ENCODE results near the gene UBE2J2.

The UBE2J2 gene

DNA sequence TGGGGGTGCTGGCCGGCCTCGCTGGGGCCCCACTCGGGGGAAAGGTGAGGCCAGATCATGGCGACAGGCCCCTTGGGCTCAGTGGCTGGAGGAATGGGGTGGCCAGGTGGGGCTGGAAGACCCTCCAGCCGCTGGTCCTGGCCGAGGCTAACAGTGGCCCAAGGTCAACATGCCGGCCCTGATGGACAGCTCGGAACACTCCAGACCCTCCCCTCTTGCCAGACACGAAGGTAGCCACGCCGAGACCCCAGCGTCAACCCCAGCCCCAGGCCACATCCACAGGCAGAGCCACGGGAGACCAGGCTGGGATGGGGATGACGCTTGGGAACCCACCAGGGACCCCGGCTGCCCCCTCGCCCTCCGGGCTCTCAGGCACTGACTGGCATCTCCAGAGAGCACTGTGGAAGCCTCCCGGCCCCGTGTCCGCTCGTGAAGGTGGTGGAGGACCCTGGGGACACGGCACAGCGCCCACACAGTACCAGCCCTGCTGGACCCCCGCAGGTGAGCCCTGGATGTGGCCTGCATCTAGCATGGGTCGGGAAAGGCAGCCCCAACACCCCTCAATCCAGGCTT lies 26.2 kb downstream of the UBE2J2 start:
- TF ChIP-seq, protein P1, sequence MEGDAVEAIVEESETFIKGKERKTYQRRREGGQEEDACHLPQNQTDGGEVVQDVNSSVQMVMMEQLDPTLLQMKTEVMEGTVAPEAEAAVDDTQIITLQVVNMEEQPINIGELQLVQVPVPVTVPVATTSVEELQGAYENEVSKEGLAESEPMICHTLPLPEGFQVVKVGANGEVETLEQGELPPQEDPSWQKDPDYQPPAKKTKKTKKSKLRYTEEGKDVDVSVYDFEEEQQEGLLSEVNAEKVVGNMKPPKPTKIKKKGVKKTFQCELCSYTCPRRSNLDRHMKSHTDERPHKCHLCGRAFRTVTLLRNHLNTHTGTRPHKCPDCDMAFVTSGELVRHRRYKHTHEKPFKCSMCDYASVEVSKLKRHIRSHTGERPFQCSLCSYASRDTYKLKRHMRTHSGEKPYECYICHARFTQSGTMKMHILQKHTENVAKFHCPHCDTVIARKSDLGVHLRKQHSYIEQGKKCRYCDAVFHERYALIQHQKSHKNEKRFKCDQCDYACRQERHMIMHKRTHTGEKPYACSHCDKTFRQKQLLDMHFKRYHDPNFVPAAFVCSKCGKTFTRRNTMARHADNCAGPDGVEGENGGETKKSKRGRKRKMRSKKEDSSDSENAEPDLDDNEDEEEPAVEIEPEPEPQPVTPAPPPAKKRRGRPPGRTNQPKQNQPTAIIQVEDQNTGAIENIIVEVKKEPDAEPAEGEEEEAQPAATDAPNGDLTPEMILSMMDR (IDR thresholded peaks at IDR 0.05), result no peak
- TF ChIP-seq ZFX (IDR thresholded peaks at IDR 0.05; ENCODE audit: borderline replicate concordance), result no peak
- no peak overlapping the region for H3K27ac ChIP-seq

GRCh38 chr1:1246577-1247340 lies 26.9 kb downstream of the UBE2J2 start, which contains the start of gene C1QTNF12:
Gene C1QTNF12, minus strand, starts transcription at chr1:1246722. Its CDS starts 32 bp downstream, at chr1:1246690.
- TF ChIP-seq ZFX (IDR thresholded peaks at IDR 0.05; ENCODE audit: borderline replicate concordance), result no peak
- TF ChIP-seq, protein P1 (IDR thresholded peaks at IDR 0.05), result no peak
- no peak within 1 kb of the TSS for H3K27ac ChIP-seq

- no peak overlapping the region for H3K27ac ChIP-seq
- TF ChIP-seq ZFX (IDR thresholded peaks at IDR 0.05; ENCODE audit: borderline replicate concordance), result no peak
Observed at GRCh38 chr1:1245817-1246576, 27.7 kb downstream of the UBE2J2 start.

GRCh38 chr1:1245178-1245816 lies 28.4 kb downstream of the UBE2J2 start:
- H3K27ac ChIP-seq, result no peak overlapping the region
- TF ChIP-seq ZFX (IDR thresholded peaks at IDR 0.05; ENCODE audit: borderline replicate concordance), result no peak
- TF ChIP-seq, protein P1 (IDR thresholded peaks at IDR 0.05), result no peak

GRCh38 chr1:1244192-1244811 lies 29.4 kb downstream of the UBE2J2 start:
- no peak overlapping the region for H3K27ac ChIP-seq
- TF ChIP-seq, protein P1 (IDR thresholded peaks at IDR 0.05), result no peak
- TF ChIP-seq ZFX (IDR thresholded peaks at IDR 0.05; ENCODE audit: borderline replicate concordance), result no peak

DNA sequence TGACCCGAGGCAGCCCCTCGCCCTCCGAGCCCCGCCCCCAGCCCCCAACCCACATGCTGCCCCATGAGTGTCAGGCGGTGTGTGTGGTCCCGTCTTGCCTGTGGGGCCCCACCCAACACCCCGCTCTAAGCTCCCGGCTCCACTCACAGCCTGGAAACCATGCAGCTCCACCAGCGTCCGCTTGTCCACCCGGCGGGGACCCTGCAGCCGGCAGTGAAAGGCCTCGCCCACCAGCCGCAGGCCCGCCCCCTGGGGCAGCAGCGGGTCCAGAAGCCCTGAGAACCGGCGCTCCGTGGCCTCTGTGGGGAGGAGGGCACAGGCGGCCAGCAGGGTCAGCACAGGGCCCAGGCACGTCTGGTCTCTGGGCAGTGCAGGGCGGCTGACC lies 29.9 kb downstream of the UBE2J2 start:
- H3K27ac ChIP-seq, result no peak overlapping the region
- TF ChIP-seq, protein P1 (IDR thresholded peaks at IDR 0.05), result no peak
- TF ChIP-seq ZFX (IDR thresholded peaks at IDR 0.05; ENCODE audit: borderline replicate concordance), result no peak

DNA sequence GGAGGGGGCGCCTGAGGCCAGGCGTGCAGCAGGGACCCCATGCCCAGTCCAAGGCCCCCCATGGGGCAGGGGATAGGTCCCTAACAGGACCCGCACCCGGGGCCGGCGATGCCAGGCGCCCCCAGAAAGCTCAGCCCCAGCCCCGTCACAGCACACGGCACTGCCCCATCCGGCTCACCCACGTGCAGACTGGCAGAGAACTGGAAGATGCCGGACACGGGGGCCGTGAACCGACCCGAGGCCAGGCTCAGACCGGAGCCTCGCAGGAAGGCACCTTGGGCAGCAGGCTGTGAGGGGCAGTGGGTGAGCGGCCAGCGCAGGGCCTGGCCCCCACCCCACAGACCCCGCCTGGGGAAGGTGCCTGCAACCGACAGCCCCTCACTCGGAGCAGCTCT lies 30.4 kb downstream of the UBE2J2 start:
- TF ChIP-seq ZFX (IDR thresholded peaks at IDR 0.05; ENCODE audit: borderline replicate concordance), result no peak
- TF ChIP-seq, protein P1 (IDR thresholded peaks at IDR 0.05), result no peak
- no peak overlapping the region for H3K27ac ChIP-seq
